Small intestine (tissue), 16 donors: Measurements from ENCODE around the gene BST1. TPM values are rescaled to one million over a fixed set of nuclear protein-coding genes. Genes with fewer than 3 reads are reported as not detected.
A peak's percentile ranks its signal among the peaks of the same experiment; 100 is the strongest.

Source experiments
- DNase-seq, 2 donors: peaks; one replicate each; pipeline versions ENCODE4 v3.0.0 to v3.0.0-alpha.2; 2013
- FAIRE-seq: peaks from 2 replicates; lab custom pipeline; 2012; peaks lifted over from hg19 to GRCh38; lab: Jason Lieb, UNC
- H3K27ac ChIP-seq, 3 donors: one replicate each; pipeline ENCODE4 v1.5.1; 2013; ENCODE audit warnings: low read length in 2 of 3, mild to moderate bottlenecking in 2 of 3, control low read depth in 1 of 3, inconsistent platforms in 1 of 3, low read depth in 1 of 3, moderate library complexity in 1 of 3
- H3K27me3 ChIP-seq, 3 donors: one replicate each; pipeline ENCODE4 v1.6.1; 2013; ENCODE audit warnings: low read length in 3 of 3, inconsistent platforms in 1 of 3; ENCODE audit not compliant: control insufficient read depth in 3 of 3, insufficient read depth in 3 of 3
- H3K36me3 ChIP-seq, 3 donors: one replicate each; pipeline ENCODE4 v1.6.1; 2013; ENCODE audit warnings: low read length in 3 of 3, inconsistent platforms in 1 of 3, low read depth in 1 of 3, mild to moderate bottlenecking in 1 of 3, moderate library complexity in 1 of 3; ENCODE audit not compliant: control insufficient read depth in 3 of 3, insufficient read depth in 2 of 3
- H3K4me1 ChIP-seq, 3 donors: one replicate each; pipeline ENCODE4 v1.6.1; 2013; ENCODE audit warnings: low read length in 2 of 3, inconsistent platforms in 1 of 3, low read depth in 1 of 3, mild to moderate bottlenecking in 1 of 3, moderate library complexity in 1 of 3; ENCODE audit not compliant: control insufficient read depth in 3 of 3, insufficient read depth in 2 of 3
- H3K4me3 ChIP-seq, 3 donors: one replicate each; pipeline ENCODE4 v1.5.1; 2013; ENCODE audit warnings: low read length in 3 of 3, control low read depth in 1 of 3, inconsistent platforms in 1 of 3, low read depth in 1 of 3, mild to moderate bottlenecking in 1 of 3, moderate library complexity in 1 of 3
- H3K9me3 ChIP-seq, 2 donors: one replicate each; pipeline ENCODE4 v1.6.1; 2013; ENCODE audit warnings: low read depth in 1 of 2, low read length in 1 of 2; ENCODE audit not compliant: control insufficient read depth in 2 of 2, insufficient read depth in 1 of 2
- WGBS, 3 donors: extraction: QIAGEN DNeasy Blood & Tissue Kit; methylation state at CpG; one replicate each; pipeline ENCODE4 v1.1.7; 2013; 5-methylcytosine and 5-hydroxymethylcytosine counted together
- long read RNA-seq, 10 donors: transcript quantifications; one replicate each; lab custom pipeline, GENCODE V29; 2026
- polyA plus RNA-seq, 4 donors: library from polyadenylated mRNA; stranded (reverse) in 3 of 4; unstranded in 1 of 4; fragments of 200-250 nt in 3 of 4; fragments of 120-200 nt in 1 of 4; gene quantifications; one replicate each; pipeline versions ENCODE4 v1.2.1 to v1.2.3, GENCODE V29; 2013
- donor health status: healthy with polysubstance abuse.
- donor health status: control.
- donor health status: control.
- donor health status: Bipolar disorder and iron deficiency.
- donor health status: healthy.

Gene BST1, protein sequence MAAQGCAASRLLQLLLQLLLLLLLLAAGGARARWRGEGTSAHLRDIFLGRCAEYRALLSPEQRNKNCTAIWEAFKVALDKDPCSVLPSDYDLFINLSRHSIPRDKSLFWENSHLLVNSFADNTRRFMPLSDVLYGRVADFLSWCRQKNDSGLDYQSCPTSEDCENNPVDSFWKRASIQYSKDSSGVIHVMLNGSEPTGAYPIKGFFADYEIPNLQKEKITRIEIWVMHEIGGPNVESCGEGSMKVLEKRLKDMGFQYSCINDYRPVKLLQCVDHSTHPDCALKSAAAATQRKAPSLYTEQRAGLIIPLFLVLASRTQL
- polyA plus RNA-seq = 10 to 100 TPM; 13.4 to 83.8 (median 56.6) TPM
- long read RNA-seq, donor 1, transcript BST1-201 (9 exons, 1,480 nt) = major isoform, 23 of 33 reads
- long read RNA-seq, donor 1, partial matches to known transcripts = 5 of 33 reads
- long read RNA-seq, donor 1, other reads (novel, unspliced or antisense) = 5 of 33 reads
- long read RNA-seq, donor 2, partial matches to known transcripts = 14 of 16 reads
- long read RNA-seq, donor 2, other reads (novel, unspliced or antisense) = 0 of 16 reads
- long read RNA-seq, donor 3, transcript BST1-201 (9 exons, 1,480 nt) = major isoform, 6 of 55 reads
- long read RNA-seq, donor 3, partial matches to known transcripts = 49 of 55 reads
- long read RNA-seq, donor 3, other reads (novel, unspliced or antisense) = 0 of 55 reads
- long read RNA-seq, donor 4, partial matches to known transcripts = 0 of 1 reads
- long read RNA-seq, donor 4, other reads (novel, unspliced or antisense) = 0 of 1 reads
- long read RNA-seq, donor 5, partial matches to known transcripts = 8 of 10 reads
- long read RNA-seq, donor 5, other reads (novel, unspliced or antisense) = 0 of 10 reads
- long read RNA-seq, donor 6, transcript BST1-201 (9 exons, 1,480 nt) = major isoform, 21 of 87 reads
- long read RNA-seq, donor 6, partial matches to known transcripts = 59 of 87 reads
- long read RNA-seq, donor 6, other reads (novel, unspliced or antisense) = 7 of 87 reads
- long read RNA-seq, donor 7 = 0 reads
- long read RNA-seq, donor 8 = 0 reads
- long read RNA-seq, donor 9, partial matches to known transcripts = 0 of 2 reads
- long read RNA-seq, donor 9, other reads (novel, unspliced or antisense) = 0 of 2 reads
- long read RNA-seq, donor 10, transcript BST1-201 (9 exons, 1,480 nt) = major isoform, 5 of 30 reads
- long read RNA-seq, donor 10, partial matches to known transcripts = 25 of 30 reads
- long read RNA-seq, donor 10, other reads (novel, unspliced or antisense) = 0 of 30 reads

DNA sequence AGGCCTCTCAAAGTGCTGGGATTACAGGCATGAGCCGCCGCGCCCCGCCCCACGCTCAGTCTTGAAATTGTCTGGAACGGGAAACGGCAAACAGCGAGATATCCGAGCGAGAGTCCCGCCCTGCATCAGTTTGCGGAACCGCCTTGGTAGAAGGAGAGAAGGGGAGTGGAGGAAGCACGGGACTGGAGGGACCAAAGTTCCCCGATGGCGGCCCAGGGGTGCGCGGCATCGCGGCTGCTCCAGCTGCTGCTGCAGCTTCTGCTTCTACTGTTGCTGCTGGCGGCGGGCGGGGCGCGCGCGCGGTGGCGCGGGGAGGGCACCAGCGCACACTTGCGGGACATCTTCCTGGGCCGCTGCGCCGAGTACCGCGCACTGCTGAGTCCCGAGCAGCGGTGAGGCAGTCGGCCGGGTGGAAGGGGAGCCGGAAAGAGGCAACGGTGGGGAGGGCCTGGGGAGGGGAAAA lies at the start of gene BST1:
TSS of gene BST1 (plus strand) at position 125 of the 463 bp plus-strand sequence. CDS start at position 205, 80 bp downstream.
- H3K27ac ChIP-seq = peak within 1 kb of the TSS; percentile 14 to 84 (median 72)
- DNase-seq (peak; percentile 94 to 95), FAIRE-seq (no peak)
- WGBS, 3 donors = 1 to 3% (median 2%) methylated on average over 39 to 43 of the region's 43 CpGs
- peaks cover 0 to under 1% (median 0%) of the 10 kb centered on the region in 3 donors for H3K36me3 ChIP-seq
- H3K4me1 ChIP-seq = peaks cover 0 to 18% (median 0%) of the 10 kb centered on the region in 3 donors
- H3K27me3 ChIP-seq = no peaks in the 10 kb centered on the region
- H3K9me3 ChIP-seq = no peaks in the 10 kb centered on the region
- peak within 1 kb of the TSS in 2 of 3 donors; percentile 60 to 83 for H3K4me3 ChIP-seq

DNA sequence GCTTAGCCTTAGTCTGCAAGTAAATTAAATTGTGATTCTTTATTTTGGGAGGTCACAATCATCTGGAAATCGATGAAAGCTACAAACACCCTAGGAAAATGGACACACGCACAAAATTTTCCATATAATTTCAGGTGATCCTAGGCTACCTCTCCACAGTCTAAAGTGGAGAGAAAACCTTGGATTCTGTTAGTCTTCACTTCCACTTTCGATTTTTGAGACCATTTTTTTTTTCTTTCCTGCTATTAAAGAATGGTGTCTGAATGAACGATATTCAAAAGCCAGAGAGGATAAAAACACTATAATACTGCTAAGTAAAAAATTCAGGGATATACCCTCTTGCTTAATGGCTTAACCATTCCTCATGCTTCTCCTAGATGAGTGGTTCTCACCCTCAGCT lies 49.4 kb upstream of the BST1 start:
- DNase-seq (peak; percentile 34 to 59), FAIRE-seq (no peak)
- Histone ChIP-seq H3K27me3 (no peaks in the 10 kb centered on the region), H3K4me1 (peaks cover 0 to 25% (median 5%) of the 10 kb centered on the region in 3 donors), H3K9me3 (no peaks in the 10 kb centered on the region), H3K27ac (peak overlapping the region; percentile 77 to 96 (median 90)), H3K4me3 (peak overlapping the region in 2 of 3 donors; percentile 75 to 84), H3K36me3 (no peaks in the 10 kb centered on the region)
- 2 to 16% (median 5%) methylated on average over 4 of the region's 4 CpGs for WGBS, 3 donors

DNA sequence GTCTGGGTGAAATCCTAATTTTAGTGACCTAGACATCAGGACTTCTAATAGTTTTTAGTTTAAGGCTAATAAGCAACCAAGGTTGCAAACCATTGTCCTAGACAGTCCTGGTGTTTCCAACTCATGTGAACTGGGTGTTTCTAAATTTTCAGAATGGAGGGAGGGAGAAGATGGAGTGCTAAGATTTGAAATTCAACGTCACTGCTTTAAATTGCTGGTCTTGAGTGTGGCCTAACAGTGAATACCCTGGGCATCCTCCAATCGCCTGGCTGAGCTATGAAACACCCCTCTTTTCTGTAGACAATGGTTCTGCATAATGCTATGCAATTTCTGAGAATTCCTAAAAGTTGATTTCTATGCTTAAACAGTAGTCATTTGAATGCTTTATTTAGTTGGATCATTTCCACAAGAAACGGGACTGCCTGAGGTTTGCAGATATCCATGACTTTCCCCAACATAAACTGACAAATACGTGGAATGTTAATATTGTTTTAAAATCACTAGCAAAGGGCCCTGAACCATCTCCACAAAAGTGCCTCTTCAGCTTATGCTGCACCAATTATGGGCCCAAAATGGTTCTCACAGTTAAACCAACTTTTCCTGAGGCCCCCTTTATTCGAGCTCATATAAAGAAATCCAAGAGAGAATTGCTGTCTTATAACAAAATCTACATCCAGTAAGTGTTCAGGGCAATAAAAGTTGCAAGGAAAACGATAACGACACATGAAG lies 48.8 kb upstream of the BST1 start:
- Histone ChIP-seq H3K4me1 (peaks cover 0 to 25% (median 5%) of the 10 kb centered on the region in 3 donors), H3K36me3 (no peaks in the 10 kb centered on the region), H3K27me3 (no peaks in the 10 kb centered on the region), H3K27ac (peak overlapping the region; percentile 90 to 96 (median 95)), H3K4me3 (peak overlapping the region; percentile 75 to 90 (median 84)), H3K9me3 (no peaks in the 10 kb centered on the region)
- no peak for FAIRE-seq
- WGBS, 3 donors = 1 to 2% (median 2%) methylated on average over 7 of the region's 7 CpGs
- peak; percentile 36 to 44 for DNase-seq

DNA sequence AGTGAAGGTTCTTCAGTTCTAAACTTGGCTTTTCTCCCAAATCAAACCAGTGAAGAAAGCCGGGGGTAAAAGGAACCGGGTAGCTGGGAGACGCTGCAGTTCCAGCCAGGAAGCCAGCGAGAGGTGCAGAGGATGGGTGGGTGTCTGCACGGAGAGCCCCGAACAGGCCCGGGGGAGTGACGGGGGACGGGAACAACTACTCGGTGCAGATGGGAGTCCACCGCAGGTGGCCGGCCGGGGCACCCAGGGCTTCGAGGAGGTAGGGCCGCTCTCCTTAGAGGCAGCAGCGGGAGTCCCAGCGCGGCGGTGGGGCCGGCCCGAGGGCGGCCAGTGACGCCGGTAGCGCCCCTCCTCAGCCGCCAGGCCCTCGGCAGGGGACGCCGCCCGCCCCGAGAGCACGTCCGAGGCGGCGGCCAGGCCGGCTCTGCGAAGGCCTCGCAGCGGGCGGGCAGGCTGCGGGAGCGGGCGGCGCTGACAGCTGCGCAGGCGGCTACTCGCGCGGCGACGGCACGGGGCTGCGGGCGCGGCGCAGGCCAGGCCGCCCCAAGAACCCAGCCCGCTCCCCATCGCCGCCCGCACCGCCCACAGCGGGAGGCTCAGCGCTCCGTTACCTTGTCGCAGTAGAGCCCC lies 48.2 kb upstream of the BST1 start:
- H3K4me1 ChIP-seq = peaks cover 0 to 25% (median 5%) of the 10 kb centered on the region in 3 donors
- H3K36me3 ChIP-seq = no peaks in the 10 kb centered on the region
- WGBS, 3 donors = 0 to 1% (median 0%) methylated on average over 16 to 66 of the region's 66 CpGs
- peak overlapping the region; percentile 92 to 96 (median 95) for H3K27ac ChIP-seq
- no peaks in the 10 kb centered on the region for H3K27me3 ChIP-seq
- no peak for FAIRE-seq
- peak overlapping the region; percentile 75 to 90 (median 84) for H3K4me3 ChIP-seq
- peak in 1 of 2 donors; percentile 51 for DNase-seq
- H3K9me3 ChIP-seq = no peaks in the 10 kb centered on the region

DNA sequence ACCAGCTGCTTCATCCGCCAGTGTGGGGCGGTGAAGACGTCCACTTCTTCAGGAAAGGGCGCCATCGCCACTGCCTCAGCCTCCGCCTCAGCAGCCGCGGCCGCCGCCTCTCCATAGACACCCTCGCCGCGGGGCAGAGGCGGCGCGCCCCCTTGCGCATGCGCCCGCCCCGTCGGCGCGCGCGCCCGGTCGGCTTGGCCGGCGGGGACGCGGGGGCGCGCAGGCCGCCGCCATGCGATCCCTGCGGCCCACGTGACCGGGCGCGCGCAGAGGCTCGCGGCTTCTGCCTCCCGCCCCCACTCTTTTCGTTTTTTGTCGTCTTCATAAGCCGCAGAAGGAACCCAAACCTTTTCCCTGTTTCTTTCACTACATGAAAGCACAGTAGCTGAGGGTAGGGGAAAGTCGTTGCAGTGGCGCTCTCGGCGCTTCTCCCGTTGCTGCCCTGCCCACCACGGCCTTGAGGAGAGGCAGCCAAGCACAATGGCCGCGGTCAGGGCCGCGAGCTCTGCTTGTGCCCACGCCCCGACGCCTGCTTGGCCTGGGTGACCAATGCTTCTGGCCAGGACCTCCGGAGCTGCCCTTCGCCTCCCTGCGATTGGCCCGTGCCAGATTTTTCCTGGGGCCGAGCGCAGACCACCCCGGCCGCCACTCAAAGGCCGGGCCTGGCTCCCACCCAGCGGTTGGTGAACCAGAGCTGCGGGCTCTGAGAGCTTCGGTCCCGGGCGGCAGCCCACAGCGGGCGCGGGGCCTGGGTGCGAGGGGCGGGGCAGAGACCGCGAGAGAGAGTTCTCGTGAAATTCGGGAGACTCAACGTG lies 47.4 kb upstream of the BST1 start, which contains the start of gene FBXL5:
TSS of gene FBXL5 (minus strand) at position 135 of the 815 bp plus-strand sequence. CDS start at position 65, 70 bp downstream.
- no peaks in the 10 kb centered on the region for H3K9me3 ChIP-seq
- H3K36me3 ChIP-seq = no peaks in the 10 kb centered on the region
- no peaks in the 10 kb centered on the region for H3K27me3 ChIP-seq
- H3K4me1 ChIP-seq = peaks cover 0 to 25% (median 5%) of the 10 kb centered on the region in 3 donors
- peak within 1 kb of the TSS; percentile 95 to 98 (median 96) for H3K27ac ChIP-seq
- WGBS, 3 donors = 5 to 9% (median 6%) methylated on average over 72 to 85 of the region's 85 CpGs
- no peak for FAIRE-seq
- H3K4me3 ChIP-seq = peak within 1 kb of the TSS; percentile 75 to 90 (median 84)
- peak; percentile 85 to 95 for DNase-seq

DNA sequence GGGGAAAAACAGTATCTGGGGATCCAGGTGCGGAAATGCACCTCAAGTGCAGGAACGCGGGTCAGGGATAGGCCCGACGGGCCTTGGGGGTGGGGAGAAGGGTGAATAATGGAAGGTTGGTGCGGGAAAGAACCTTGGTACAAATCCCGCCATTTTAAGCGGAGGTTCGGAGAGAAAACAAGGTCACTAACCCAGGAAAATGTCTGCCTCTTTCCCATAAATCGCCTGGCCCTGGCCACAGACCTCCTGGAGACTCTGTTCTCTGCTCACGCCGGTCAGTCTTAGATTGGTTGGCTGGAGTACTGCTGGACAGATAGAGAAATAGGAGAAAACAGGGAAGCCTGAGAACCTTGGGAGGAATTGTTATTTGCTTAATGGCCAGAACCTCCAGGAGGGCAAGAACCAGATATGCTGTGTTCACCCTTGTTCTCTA lies 46.8 kb upstream of the BST1 start:
- no peak for FAIRE-seq
- H3K36me3 ChIP-seq = no peaks in the 10 kb centered on the region
- DNase-seq = no peak
- no peaks in the 10 kb centered on the region for H3K27me3 ChIP-seq
- no peaks in the 10 kb centered on the region for H3K9me3 ChIP-seq
- H3K4me1 ChIP-seq = peaks cover 0 to 25% (median 5%) of the 10 kb centered on the region in 3 donors
- H3K27ac ChIP-seq = peak overlapping the region; percentile 95 to 98 (median 96)
- peak overlapping the region; percentile 66 to 75 (median 75) for H3K4me3 ChIP-seq
- WGBS, 3 donors = 63 to 81% (median 75%) methylated on average over 12 of the region's 12 CpGs
